ENCODE measurements around the gene PLEKHO1. TPM values are rescaled to one million over a fixed set of nuclear protein-coding genes. Genes with fewer than 3 reads are reported as not detected.
"Not testable (repeated sequence)": the region's sequence is repeated elsewhere in the genome, so short reads cannot be mapped to it uniquely, and the experiment has no call there.

The PLEKHO1 gene
- total RNA-seq, 1 donor from 2014 or later, result 72.0 TPM

- Mint-ChIP-seq H3K27ac (peak overlapping the region; percentile 48), H3K36me3 (no peaks in the 10 kb centered on the region), H3K4me3 (no peak overlapping the region), H3K9me3 (no peaks in the 10 kb centered on the region), H3K4me1 (ENCODE audit: unreplicated experiment) (peaks cover 6% of the 10 kb centered on the region), H3K27me3 (no peaks in the 10 kb centered on the region)
- no peak for TF ChIP-seq CTCF (conservative IDR thresholded peaks at IDR 0.05)
- DNase-seq (ENCODE audit: extremely low spot score, unreplicated experiment), result no peak
Observed at GRCh38 chr1:150192012-150192411, 42.3 kb downstream of the PLEKHO1 start.

GRCh38 chr1:150194381-150195031 is 44.8 kb downstream of the PLEKHO1 start:
- no peaks in the 10 kb centered on the region for H3K9me3 Mint-ChIP-seq
- no peaks in the 10 kb centered on the region for H3K4me1 Mint-ChIP-seq (ENCODE audit: unreplicated experiment)
- no peaks in the 10 kb centered on the region for H3K36me3 Mint-ChIP-seq
- H3K27ac Mint-ChIP-seq, result no peak overlapping the region
- no peak for TF ChIP-seq CTCF (conservative IDR thresholded peaks at IDR 0.05)
- no peak for DNase-seq (ENCODE audit: extremely low spot score, unreplicated experiment)
- no peak overlapping the region for H3K4me3 Mint-ChIP-seq
- peaks cover 2% of the 10 kb centered on the region for H3K27me3 Mint-ChIP-seq

GRCh38 chr1:150196417-150196816 is 46.7 kb downstream of the PLEKHO1 start:
- Mint-ChIP-seq H3K27ac (no peak overlapping the region), H3K36me3 (no peaks in the 10 kb centered on the region), H3K27me3 (peaks cover 2% of the 10 kb centered on the region), H3K4me1 (ENCODE audit: unreplicated experiment) (no peaks in the 10 kb centered on the region), H3K4me3 (no peak overlapping the region), H3K9me3 (no peaks in the 10 kb centered on the region)
- DNase-seq (ENCODE audit: extremely low spot score, unreplicated experiment), result no peak
- TF ChIP-seq CTCF (conservative IDR thresholded peaks at IDR 0.05), result no peak

GRCh38 chr1:150207281-150207971 is 57.7 kb downstream of the PLEKHO1 start:
- DNase-seq (ENCODE audit: extremely low spot score, unreplicated experiment), result no peak
- Mint-ChIP-seq H3K4me1 (ENCODE audit: unreplicated experiment) (no peaks in the 10 kb centered on the region), H3K27me3 (peaks cover 2% of the 10 kb centered on the region), H3K9me3 (no peaks in the 10 kb centered on the region), H3K27ac (no peak overlapping the region), H3K4me3 (no peak overlapping the region), H3K36me3 (no peaks in the 10 kb centered on the region)
- no peak for TF ChIP-seq CTCF (conservative IDR thresholded peaks at IDR 0.05)

- H3K4me3 Mint-ChIP-seq; H3K36me3 Mint-ChIP-seq; H3K4me1 Mint-ChIP-seq (ENCODE audit: unreplicated experiment); H3K27me3 Mint-ChIP-seq; H3K27ac Mint-ChIP-seq; H3K9me3 Mint-ChIP-seq; DNase-seq (ENCODE audit: extremely low spot score, unreplicated experiment): not testable (repeated sequence)
Observed at GRCh38 chr1:150208460-150208859, 58.7 kb downstream of the PLEKHO1 start.

Other genes starting within 250 kb of the PLEKHO1 start
- 5.4 and 16.2 TPM in 2 replicates for gene SV2A, start 232.1 kb upstream of the PLEKHO1 start, total RNA-seq (ENCODE audit: low replicate concordance)
- gene SF3B4, start 222.1 kb upstream of the PLEKHO1 start, total RNA-seq (ENCODE audit: low replicate concordance), result 60.8 and 72.2 TPM in 2 replicates
- gene MTMR11, start 213.0 kb upstream of the PLEKHO1 start, total RNA-seq (ENCODE audit: low replicate concordance), result 21.0 and 33.1 TPM in 2 replicates
- 31.6 and 35.9 TPM in 2 replicates for gene OTUD7B, start 139.2 kb upstream of the PLEKHO1 start, total RNA-seq (ENCODE audit: low replicate concordance)
- 25.9 and 41.5 TPM in 2 replicates for gene VPS45, start 82.1 kb upstream of the PLEKHO1 start, total RNA-seq (ENCODE audit: low replicate concordance)
- gene ANP32E, start 86.2 kb downstream of the PLEKHO1 start, total RNA-seq (ENCODE audit: low replicate concordance), result 26.8 and 71.9 TPM in 2 replicates
- gene CA14, start 107.9 kb downstream of the PLEKHO1 start, total RNA-seq (ENCODE audit: low replicate concordance), result 0.43 and 42.9 TPM in 2 replicates
- gene APH1A, start 119.1 kb downstream of the PLEKHO1 start, total RNA-seq (ENCODE audit: low replicate concordance), result 148 and 174 TPM in 2 replicates
- 3.8 and 29.6 TPM in 2 replicates for gene C1orf54, start 122.9 kb downstream of the PLEKHO1 start, total RNA-seq (ENCODE audit: low replicate concordance)
- gene CIART, start 132.6 kb downstream of the PLEKHO1 start, total RNA-seq (ENCODE audit: low replicate concordance), result 1.4 and 5.1 TPM in 2 replicates
- gene MRPS21, start 143.9 kb downstream of the PLEKHO1 start, total RNA-seq (ENCODE audit: low replicate concordance), result 81.7 and 84.4 TPM in 2 replicates
- gene PRPF3, start 171.6 kb downstream of the PLEKHO1 start, total RNA-seq (ENCODE audit: low replicate concordance), result 52.5 and 70.2 TPM in 2 replicates
- 30.9 and 37.8 TPM in 2 replicates for gene RPRD2, start 214.2 kb downstream of the PLEKHO1 start, total RNA-seq (ENCODE audit: low replicate concordance)

All from type B pancreatic cell (in vitro differentiated cells).